Nephron progenitor cell (in vitro differentiated cells): ENCODE data around the gene ACSL1.
A peak's percentile ranks its signal among the peaks of the same experiment; 100 is the strongest.

Source experiments
- DNase-seq: peaks from one replicate; pipeline ENCODE4 v3.0.0; 2021
- H3K27ac Mint-ChIP-seq: 2 replicates; pipeline ENCODE4 v1.8.0; 2021; ENCODE audit warnings: mild to moderate bottlenecking, moderate library complexity, mixed read lengths
- H3K27me3 Mint-ChIP-seq: 2 replicates; pipeline ENCODE4 v1.8.0; 2021; ENCODE audit warnings: mild to moderate bottlenecking, low read depth, mixed read lengths; ENCODE audit not compliant: poor library complexity
- H3K36me3 Mint-ChIP-seq: 2 replicates; pipeline ENCODE4 v1.8.0; 2021; ENCODE audit warnings: low read depth, mixed read lengths
- H3K4me1 Mint-ChIP-seq: 2 replicates; pipeline ENCODE4 v1.8.0; 2021; ENCODE audit warnings: mixed read lengths
- H3K4me3 Mint-ChIP-seq: 2 replicates; pipeline ENCODE4 v1.8.0; 2021; ENCODE audit warnings: mild to moderate bottlenecking, moderate library complexity, mixed read lengths
- H3K9me3 Mint-ChIP-seq: 2 replicates; pipeline ENCODE4 v1.8.0; 2021; ENCODE audit warnings: mild to moderate bottlenecking, moderate library complexity, mixed read lengths
- CTCF ChIP-seq: fragments of 200-600 bp; sonication (generic); IDR thresholded peaks from 2 replicates; pipeline ENCODE4 v1.5.0; 2021; ENCODE audit warnings: antibody characterized with exemption

Gene ACSL1

GRCh38 chr4:184824776-184825084, 1.0 kb downstream of the ACSL1 start:
- TF ChIP-seq CTCF = no peak
- DNase-seq = no peak
- Mint-ChIP-seq H3K27ac (no peak overlapping the region), H3K4me1 (peaks cover 15% of the 10 kb centered on the region), H3K4me3 (peak overlapping the region; percentile 83), H3K27me3 (peaks cover 66% of the 10 kb centered on the region), H3K9me3 (peaks cover 4% of the 10 kb centered on the region), H3K36me3 (no peaks in the 10 kb centered on the region)

GRCh38 chr4:184824081-184824775, 1.5 kb downstream of the ACSL1 start:
- TF ChIP-seq CTCF = no peak
- no peak overlapping the region for H3K27ac Mint-ChIP-seq
- DNase-seq = no peak
- H3K27me3 Mint-ChIP-seq = peaks cover 68% of the 10 kb centered on the region
- peak overlapping the region; percentile 83 for H3K4me3 Mint-ChIP-seq
- H3K36me3 Mint-ChIP-seq = no peaks in the 10 kb centered on the region
- H3K9me3 Mint-ChIP-seq = peaks cover 4% of the 10 kb centered on the region
- peaks cover 15% of the 10 kb centered on the region for H3K4me1 Mint-ChIP-seq

DNA sequence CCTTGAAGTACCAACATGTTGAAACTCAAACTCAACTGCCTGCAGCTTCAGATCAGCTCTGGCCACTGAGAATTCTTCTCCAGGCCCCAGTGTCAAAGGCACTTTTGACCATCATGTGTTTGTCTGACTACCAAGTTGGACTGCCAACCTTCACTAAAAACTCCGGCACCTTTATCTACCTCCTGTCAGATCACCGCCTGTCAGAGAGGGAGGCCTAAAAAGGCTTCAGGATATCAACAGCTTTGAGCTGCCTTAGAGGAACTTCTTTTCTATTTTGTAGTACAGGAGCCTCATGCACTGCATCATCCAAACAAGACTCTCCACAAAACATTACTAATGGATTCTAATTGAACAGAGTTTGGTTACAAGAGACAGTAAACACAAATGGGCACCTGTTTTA, 2.8 kb downstream of the ACSL1 start:
- Mint-ChIP-seq H3K4me3 (no peak overlapping the region), H3K27ac (no peak overlapping the region), H3K36me3 (no peaks in the 10 kb centered on the region), H3K9me3 (peaks cover under 1% of the 10 kb centered on the region), H3K4me1 (peaks cover 15% of the 10 kb centered on the region), H3K27me3 (peaks cover 61% of the 10 kb centered on the region)
- no peak for DNase-seq
- TF ChIP-seq CTCF = no peak

DNA sequence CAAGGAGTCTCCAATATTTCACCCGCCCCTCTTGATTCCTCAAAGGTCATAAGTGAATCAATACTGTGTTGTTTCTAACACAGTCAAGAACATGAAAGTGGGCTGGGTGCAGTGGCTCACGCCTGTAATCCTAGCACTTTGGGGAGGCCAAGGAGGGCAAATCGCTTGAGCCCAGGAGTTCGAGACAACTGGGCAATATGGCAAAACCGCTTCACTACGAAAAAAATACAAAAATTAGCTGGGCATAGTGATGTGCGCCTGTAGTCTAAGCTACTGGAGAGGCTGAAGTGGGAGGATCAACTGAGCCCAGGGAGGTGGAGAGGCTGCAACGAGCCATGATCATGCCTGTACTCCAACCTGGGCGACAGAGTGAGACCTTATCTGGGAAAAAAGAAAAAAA, 3.4 kb downstream of the ACSL1 start:
- no peaks in the 10 kb centered on the region for H3K36me3 Mint-ChIP-seq
- H3K27me3 Mint-ChIP-seq = peaks cover 56% of the 10 kb centered on the region
- no peaks in the 10 kb centered on the region for H3K9me3 Mint-ChIP-seq
- H3K4me3 Mint-ChIP-seq = no peak overlapping the region
- DNase-seq = no peak
- H3K4me1 Mint-ChIP-seq = peaks cover 15% of the 10 kb centered on the region
- no peak for TF ChIP-seq CTCF
- H3K27ac Mint-ChIP-seq = no peak overlapping the region

- H3K36me3 Mint-ChIP-seq = no peaks in the 10 kb centered on the region
Observed at GRCh38 chr4:184821242-184821641, 4.5 kb downstream of the ACSL1 start.

More at GRCh38 chr4:184821242-184821641, 4.5 kb downstream of the ACSL1 start:
- H3K4me1 Mint-ChIP-seq = peaks cover 15% of the 10 kb centered on the region
- TF ChIP-seq CTCF = no peak
- H3K27ac Mint-ChIP-seq = no peak overlapping the region
- no peak overlapping the region for H3K4me3 Mint-ChIP-seq
- H3K27me3 Mint-ChIP-seq = peaks cover 50% of the 10 kb centered on the region
- H3K9me3 Mint-ChIP-seq = no peaks in the 10 kb centered on the region
- no peak for DNase-seq
